MM.1S (cell line): ENCODE results near the gene GPX4.

ENCODE experiments used
- DNase-seq: peaks from one replicate; pipeline ENCODE4 v3.0.0-alpha.2; 2015
- H2AFZ ChIP-seq: fragments of 300-600 bp; sonication (generic); 2 replicates; pipeline ENCODE4 v1.6.0; 2016; ENCODE audit warnings: antibody characterized with exemption, low read length
- H3F3A ChIP-seq: fragments of 300-600 bp; sonication (generic); 2 replicates; pipeline ENCODE4 v1.6.1; 2016; ENCODE audit warnings: mild to moderate bottlenecking, antibody characterized with exemption, low read length, moderate library complexity, mixed read lengths; ENCODE audit not compliant: insufficient read depth
- H3K27ac ChIP-seq: fragments of 300-600 bp; sonication (generic); 2 replicates; pipeline ENCODE4 v1.5.1; 2016; ENCODE audit warnings: mild to moderate bottlenecking, low read length
- H3K27me3 ChIP-seq: fragments of 300-600 bp; sonication (generic); replicated peaks from 2 replicates; pipeline ENCODE4 v1.6.0; 2016; ENCODE audit warnings: low read length; ENCODE audit not compliant: insufficient read depth
- H3K36me3 ChIP-seq: fragments of 300-600 bp; sonication (generic); replicated peaks from 2 replicates; pipeline ENCODE4 v1.6.1; 2016; ENCODE audit warnings: mild to moderate bottlenecking, low read length, mixed read lengths; ENCODE audit not compliant: insufficient read depth
- H3K4me1 ChIP-seq: fragments of 300-600 bp; sonication (generic); 2 replicates; pipeline ENCODE4 v1.6.1; 2016; ENCODE audit warnings: low read length, mixed read lengths
- H3K4me2 ChIP-seq: fragments of 300-600 bp; sonication (generic); 2 replicates; pipeline ENCODE4 v1.6.0; 2016; ENCODE audit warnings: low read depth, low read length
- H3K4me3 ChIP-seq: fragments of 300-600 bp; sonication (generic); 2 replicates; pipeline ENCODE4 v1.5.1; 2016; ENCODE audit warnings: low read length, mixed read lengths
- H3K79me2 ChIP-seq: fragments of 300-600 bp; sonication (generic); 2 replicates; pipeline ENCODE4 v1.6.1; 2016; ENCODE audit warnings: mixed run types, low read length, mixed read lengths
- H3K9ac ChIP-seq: fragments of 300-600 bp; sonication (generic); 2 replicates; pipeline ENCODE4 v1.6.1; 2016; ENCODE audit warnings: low read length, mixed read lengths
- H3K9me2 ChIP-seq: fragments of 300-600 bp; sonication (generic); replicated peaks from 2 replicates; pipeline ENCODE4 v1.6.1; 2016; ENCODE audit warnings: mild to moderate bottlenecking, low read length, mixed read lengths; ENCODE audit not compliant: insufficient read depth
- H3K9me3 ChIP-seq: fragments of 300-600 bp; sonication (generic); replicated peaks from 2 replicates; pipeline ENCODE4 v1.6.1; 2016; ENCODE audit warnings: mild to moderate bottlenecking, low read length, mixed read lengths; ENCODE audit not compliant: insufficient read depth
- H4K20me1 ChIP-seq: fragments of 300-600 bp; sonication (generic); 2 replicates; pipeline ENCODE4 v1.6.1; 2016; ENCODE audit warnings: mild to moderate bottlenecking, low read length, moderate library complexity, mixed read lengths; ENCODE audit not compliant: insufficient read depth
- EZH2 ChIP-seq: fragments of 300-600 bp; sonication (generic); optimal IDR thresholded peaks from 2 replicates; pipeline ENCODE3; 2017; ENCODE audit warnings: low read depth, mild to moderate bottlenecking, antibody characterized with exemption, low read length, mixed read lengths
- EZH2phosphoT487 ChIP-seq: fragments of 300-600 bp; sonication (generic); IDR thresholded peaks from 2 replicates; pipeline ENCODE4 v1.6.1; 2018; ENCODE audit warnings: antibody characterized with exemption, low read length
- TF ChIP-seq, protein P1 (sequence below): fragments of 300-600 bp; sonication (generic); IDR thresholded peaks from 2 replicates; pipeline ENCODE4 v1.5.1; 2016; ENCODE audit warnings: antibody characterized with exemption, low read length, mixed read lengths

GPX4 gene

DNA sequence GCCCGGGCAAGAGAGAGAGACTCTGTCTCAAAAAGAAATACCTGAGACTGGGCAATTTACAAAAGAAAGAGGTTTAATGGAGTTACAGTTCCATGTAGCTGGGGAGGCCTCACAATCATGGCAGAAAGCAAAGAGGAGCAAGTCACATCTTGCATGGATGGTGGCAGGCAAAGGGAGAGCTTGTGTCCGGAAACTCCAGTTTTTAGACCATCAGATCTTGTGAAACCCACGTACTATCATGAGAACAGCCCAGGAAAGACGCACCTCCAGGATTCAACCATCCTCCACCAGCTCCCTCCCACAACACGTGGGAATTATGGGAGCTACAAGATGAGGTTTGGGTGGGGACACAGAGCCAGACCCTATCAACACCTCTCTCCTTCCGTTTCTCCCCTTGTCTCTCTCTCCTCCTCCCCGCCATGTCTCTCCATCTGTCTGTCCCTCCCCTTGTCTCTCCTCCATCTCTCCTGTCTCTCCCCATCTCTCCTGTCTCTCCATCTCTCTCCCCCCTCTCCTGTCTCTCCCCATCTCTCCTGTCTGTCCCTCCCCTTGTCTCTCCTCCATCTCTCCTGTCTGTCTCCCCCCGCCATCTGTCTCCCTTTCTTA is 18.6 kb upstream of the GPX4 start:
- H3K79me2 ChIP-seq, result peaks cover 43% of the 10 kb centered on the region
- peaks cover 6% of the 10 kb centered on the region; the same call in 1 of the 2 replicates for H3K4me1 ChIP-seq
- peaks cover 51% of the 10 kb centered on the region for H3F3A ChIP-seq
- H3K9me2 ChIP-seq, result no peaks in the 10 kb centered on the region
- no peak for DNase-seq
- 0 out of 2 replicates have a peak, but pooled peaks cover 7% of the 10 kb centered on the region for H4K20me1 ChIP-seq
- no peak for TF ChIP-seq EZH2phosphoT487
- TF ChIP-seq, protein P1, sequence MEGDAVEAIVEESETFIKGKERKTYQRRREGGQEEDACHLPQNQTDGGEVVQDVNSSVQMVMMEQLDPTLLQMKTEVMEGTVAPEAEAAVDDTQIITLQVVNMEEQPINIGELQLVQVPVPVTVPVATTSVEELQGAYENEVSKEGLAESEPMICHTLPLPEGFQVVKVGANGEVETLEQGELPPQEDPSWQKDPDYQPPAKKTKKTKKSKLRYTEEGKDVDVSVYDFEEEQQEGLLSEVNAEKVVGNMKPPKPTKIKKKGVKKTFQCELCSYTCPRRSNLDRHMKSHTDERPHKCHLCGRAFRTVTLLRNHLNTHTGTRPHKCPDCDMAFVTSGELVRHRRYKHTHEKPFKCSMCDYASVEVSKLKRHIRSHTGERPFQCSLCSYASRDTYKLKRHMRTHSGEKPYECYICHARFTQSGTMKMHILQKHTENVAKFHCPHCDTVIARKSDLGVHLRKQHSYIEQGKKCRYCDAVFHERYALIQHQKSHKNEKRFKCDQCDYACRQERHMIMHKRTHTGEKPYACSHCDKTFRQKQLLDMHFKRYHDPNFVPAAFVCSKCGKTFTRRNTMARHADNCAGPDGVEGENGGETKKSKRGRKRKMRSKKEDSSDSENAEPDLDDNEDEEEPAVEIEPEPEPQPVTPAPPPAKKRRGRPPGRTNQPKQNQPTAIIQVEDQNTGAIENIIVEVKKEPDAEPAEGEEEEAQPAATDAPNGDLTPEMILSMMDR, result no peak
- no peak for TF ChIP-seq EZH2
- no peak overlapping the region for H3K4me3 ChIP-seq
- no peak overlapping the region for H3K27ac ChIP-seq
- H3K9me3 ChIP-seq, result no peaks in the 10 kb centered on the region
- H3K27me3 ChIP-seq, result no peaks in the 10 kb centered on the region
- H3K9ac ChIP-seq, result no peak overlapping the region
- H2AFZ ChIP-seq, result no peak overlapping the region
- H3K36me3 ChIP-seq, result peaks cover 29% of the 10 kb centered on the region
- no peak overlapping the region for H3K4me2 ChIP-seq

DNA sequence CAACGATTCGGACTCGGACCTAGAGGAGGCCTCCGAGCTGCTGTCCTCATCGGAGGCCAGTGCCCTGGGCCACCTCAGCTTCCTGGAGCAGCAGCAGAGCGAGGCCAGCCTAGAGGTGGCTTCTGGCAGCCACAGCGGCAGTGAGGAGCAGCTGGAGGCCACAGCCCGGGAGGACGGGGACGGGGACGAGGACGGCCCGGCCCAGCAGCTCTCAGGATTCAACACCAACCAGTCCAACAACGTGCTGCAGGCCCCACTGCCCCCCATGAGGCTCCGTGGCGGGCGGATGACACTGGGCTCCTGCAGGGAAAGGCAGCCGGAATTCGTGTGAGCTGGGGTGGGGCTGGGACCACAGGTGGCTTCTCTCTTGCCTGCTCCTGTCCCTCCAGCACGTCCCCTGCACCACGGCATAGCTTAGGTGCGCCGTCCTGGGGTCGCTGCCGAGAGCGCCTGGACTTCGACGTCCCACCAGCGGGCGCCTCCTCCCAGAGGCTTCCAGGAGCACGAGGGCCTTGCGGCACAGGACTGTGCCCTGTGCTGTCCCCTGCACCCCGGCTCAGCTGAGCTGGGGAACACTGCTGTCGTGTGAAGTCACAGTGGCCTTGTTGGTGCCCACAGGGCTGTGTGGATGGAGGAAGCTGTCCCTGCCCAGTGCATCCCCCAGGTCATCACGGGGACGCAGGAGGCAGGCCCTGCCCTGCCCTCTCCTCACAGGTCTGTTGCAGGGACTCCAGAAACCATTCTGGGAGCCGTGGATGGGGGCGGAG is 17.9 kb upstream of the GPX4 start:
- TF ChIP-seq, protein P1, result no peak
- TF ChIP-seq EZH2 (no peak), EZH2phosphoT487 (no peak)
- H3K36me3 ChIP-seq, result peaks cover 22% of the 10 kb centered on the region
- no peaks in the 10 kb centered on the region for H3K9me2 ChIP-seq
- no peak overlapping the region for H3K27ac ChIP-seq
- H3K9ac ChIP-seq, result no peak overlapping the region
- H3K4me2 ChIP-seq, result no peak overlapping the region
- no peaks in the 10 kb centered on the region for H3K27me3 ChIP-seq
- H3K79me2 ChIP-seq, result peaks cover 36% of the 10 kb centered on the region
- H3F3A ChIP-seq, result peaks cover 51% of the 10 kb centered on the region
- peaks cover 6% of the 10 kb centered on the region; the same call in 1 of the 2 replicates for H3K4me1 ChIP-seq
- H3K9me3 ChIP-seq, result no peaks in the 10 kb centered on the region
- H4K20me1 ChIP-seq, result 0 out of 2 replicates have a peak, but pooled peaks cover 7% of the 10 kb centered on the region
- no peak for DNase-seq
- H3K4me3 ChIP-seq, result no peak overlapping the region
- no peak overlapping the region for H2AFZ ChIP-seq

DNA sequence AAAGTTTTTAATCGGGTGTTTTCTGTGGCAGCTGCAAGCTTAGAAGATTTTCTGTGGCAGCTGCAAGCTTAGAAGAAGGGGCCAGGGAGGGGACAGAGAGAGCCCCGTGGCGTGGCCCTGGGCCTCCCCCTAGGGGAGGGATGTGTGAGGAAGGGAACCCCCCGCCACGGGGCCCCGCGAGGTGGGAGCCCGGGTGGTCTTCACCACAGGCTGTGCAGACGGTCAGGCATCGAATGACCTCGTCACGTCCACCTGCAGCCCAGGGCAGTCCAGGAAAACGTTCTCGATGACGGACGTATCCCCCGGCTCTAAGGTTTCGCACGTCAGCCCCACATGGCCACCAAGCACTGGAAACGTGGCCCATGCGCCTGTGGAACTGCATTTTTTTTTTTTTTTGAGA is 17.2 kb upstream of the GPX4 start:
- no peak for DNase-seq
- H3K36me3 ChIP-seq, result peaks cover 20% of the 10 kb centered on the region
- H3K4me1 ChIP-seq, result peaks cover 6% of the 10 kb centered on the region; the same call in 1 of the 2 replicates
- peaks cover 32% of the 10 kb centered on the region for H3K79me2 ChIP-seq
- H3K27ac ChIP-seq, result no peak overlapping the region
- 0 out of 2 replicates have a peak, but pooled peaks cover 7% of the 10 kb centered on the region for H4K20me1 ChIP-seq
- no peak overlapping the region for H3K9ac ChIP-seq
- no peak overlapping the region for H2AFZ ChIP-seq
- no peak for TF ChIP-seq EZH2
- TF ChIP-seq, protein P1, result no peak
- no peak for TF ChIP-seq EZH2phosphoT487
- no peak overlapping the region for H3K4me2 ChIP-seq
- H3K27me3 ChIP-seq, result no peaks in the 10 kb centered on the region
- no peaks in the 10 kb centered on the region for H3K9me3 ChIP-seq
- peaks cover 50% of the 10 kb centered on the region for H3F3A ChIP-seq
- no peak overlapping the region for H3K4me3 ChIP-seq
- H3K9me2 ChIP-seq, result no peaks in the 10 kb centered on the region
